HG03196 (cell line): ENCODE measurements around the gene LIMK1.

Experiments used
- ATAC-seq: cut with Tn5 transposase; IDR thresholded peaks from one replicate; pipeline ENCODE4 v1.9.1; 2021; ENCODE audit not compliant: unreplicated experiment

The LIMK1 gene

DNA sequence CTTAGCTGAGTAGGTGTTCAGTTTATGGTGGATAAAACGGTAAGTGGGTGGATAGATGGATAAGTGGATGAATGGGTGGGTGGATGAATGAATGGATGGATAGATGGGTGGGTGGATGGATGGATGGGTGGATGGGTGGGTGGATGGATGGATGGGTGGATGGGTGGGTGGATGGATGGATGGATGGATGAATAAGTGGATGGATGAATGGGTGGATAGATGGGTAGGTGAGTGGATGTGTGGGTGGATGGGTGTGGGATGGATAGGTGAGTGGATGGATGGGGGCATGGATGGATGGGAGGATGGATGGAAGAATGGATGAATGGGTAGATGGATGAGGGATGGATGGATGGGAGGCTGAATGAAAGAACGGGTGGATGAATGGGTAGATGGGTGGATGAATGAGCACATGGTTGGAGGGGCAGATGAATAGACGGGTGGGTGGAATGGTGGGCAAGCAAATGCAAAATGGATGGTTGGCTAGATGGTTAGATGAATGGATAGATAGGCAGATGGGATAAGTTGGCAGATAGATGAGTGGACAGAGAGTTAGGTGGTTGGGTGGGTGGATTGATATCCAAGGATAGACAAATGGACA is 29.9 kb upstream of the LIMK1 start:
- no peak for ATAC-seq

DNA sequence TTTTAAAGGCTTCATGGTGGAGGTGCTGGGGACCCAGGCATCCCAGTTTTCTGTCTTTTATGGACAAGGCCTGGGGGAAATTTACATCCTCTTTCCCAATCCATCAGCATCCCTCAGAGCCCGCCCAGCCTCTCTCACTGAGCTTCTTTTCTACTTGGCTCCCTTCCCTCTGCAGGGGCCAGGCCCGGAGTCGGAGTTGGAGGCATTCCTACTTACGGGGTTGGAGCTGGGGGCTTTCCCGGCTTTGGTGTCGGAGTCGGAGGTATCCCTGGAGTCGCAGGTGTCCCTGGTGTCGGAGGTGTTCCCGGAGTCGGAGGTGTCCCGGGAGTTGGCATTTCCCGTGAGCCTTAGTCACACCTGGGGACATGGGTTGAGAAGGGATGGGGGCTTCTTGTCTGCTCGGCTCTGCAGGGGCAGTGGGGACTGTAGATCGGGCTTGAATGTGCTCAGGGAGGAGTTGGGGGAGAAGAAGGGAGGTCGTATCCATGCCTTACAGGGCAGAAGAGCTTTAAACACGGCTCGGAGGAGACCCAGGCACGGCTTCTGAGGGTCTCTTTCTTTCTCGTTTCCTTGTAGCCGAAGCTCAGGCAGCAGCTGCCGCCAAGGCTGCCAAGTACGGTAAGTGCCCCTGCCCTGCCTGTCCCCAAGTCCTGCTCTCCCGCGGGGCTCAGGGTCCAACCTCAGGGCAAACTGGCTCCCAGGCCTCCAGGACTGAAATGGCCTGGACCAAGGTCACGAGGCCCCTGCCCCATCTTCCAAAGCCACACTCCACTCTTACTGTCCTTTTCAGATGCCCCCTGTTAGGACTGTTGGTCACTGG is 27.3 kb upstream of the LIMK1 start:
- no peak for ATAC-seq

DNA sequence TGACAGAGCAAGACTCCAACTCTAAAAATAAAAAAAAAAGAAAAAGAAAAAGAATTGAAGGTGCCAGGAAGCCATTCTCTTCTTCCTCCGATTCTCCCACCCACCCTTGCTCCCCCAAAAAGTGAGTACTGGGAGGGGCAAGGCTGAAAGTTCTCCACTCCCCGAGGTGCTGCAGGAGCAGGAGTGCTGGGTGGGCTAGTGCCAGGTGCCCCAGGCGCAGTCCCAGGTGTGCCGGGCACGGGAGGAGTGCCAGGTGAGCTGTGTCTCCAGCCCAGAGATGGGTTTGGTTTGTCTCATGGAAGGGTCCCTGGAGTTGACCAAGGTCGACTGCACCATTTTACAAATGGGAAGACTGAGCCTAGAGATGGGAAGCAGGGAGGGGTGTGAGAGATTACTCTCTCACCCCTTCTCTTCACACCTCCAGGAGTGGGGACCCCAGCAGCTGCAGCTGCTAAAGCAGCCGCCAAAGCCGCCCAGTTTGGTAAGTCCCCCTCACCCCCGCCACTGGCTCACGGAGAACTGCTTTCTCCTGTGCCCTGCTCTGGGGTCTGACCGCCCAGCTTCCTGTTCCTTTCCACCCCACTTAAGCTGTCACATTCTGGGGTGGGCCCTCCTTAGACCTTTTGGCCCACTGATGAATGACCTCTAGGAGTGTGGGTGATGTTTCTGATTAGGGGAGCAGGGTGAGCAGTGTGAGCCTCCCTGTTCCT is 26.2 kb upstream of the LIMK1 start:
- no peak for ATAC-seq

DNA sequence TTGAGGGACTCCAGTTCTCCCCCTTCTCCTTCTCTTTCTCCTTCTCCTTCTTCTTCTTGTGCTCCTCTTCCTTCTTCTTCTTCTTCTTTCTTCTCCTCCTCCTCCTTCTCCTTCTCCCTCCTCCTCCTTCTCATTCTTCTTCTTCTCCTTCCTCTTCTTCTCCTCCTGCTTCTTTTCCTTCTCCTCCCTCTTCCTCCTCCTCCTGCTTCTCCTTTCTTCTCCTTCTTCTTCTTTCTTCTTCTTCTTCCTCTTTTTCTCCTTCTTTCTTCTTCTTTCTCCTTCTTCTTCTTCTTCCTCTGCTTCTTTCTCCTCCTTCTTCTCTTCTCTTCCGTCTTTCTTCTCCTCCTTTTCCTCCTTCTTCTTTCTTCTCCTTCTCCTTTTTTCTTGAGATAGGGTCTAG is 25.6 kb upstream of the LIMK1 start:
- no peak for ATAC-seq

DNA sequence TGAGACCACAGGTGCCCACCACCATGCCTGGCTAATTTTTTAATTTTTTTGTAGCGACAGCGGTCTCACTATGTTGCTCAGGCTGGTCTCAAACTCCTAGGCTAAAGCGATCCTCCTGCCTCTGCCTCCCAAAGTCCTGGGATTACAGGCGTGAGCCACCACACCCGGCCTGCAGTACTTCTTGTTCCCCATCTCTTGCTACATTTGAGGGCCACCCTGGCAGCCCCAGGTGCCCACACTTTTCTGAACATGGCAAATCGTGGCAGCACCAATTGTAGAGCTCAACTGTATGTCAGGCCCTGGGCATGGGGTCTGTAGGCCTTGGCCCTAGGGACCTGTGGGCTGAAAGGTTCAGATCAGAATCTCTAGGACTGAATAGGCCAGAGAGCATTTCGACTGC is 25.1 kb upstream of the LIMK1 start:
- no peak for ATAC-seq

DNA sequence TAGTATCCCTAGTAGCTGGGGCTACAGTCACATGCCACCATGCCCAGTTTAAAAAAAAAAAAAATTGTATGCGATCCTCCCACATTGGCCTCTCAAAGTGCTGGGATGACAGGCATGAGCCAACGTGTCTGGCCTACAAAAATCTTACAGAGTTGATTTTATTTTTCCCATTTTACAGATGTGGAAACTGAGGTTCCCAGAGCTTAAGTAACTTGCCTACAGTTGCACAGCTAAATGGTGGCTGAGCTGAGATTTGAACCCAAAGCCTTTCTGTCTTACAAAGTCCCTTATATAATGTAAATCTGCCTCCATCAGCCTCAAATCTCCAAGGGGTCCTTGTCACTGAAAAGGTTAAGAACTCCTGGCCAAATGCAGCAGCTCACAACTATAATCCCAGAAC is 24.6 kb upstream of the LIMK1 start:
- ATAC-seq, result no peak

DNA sequence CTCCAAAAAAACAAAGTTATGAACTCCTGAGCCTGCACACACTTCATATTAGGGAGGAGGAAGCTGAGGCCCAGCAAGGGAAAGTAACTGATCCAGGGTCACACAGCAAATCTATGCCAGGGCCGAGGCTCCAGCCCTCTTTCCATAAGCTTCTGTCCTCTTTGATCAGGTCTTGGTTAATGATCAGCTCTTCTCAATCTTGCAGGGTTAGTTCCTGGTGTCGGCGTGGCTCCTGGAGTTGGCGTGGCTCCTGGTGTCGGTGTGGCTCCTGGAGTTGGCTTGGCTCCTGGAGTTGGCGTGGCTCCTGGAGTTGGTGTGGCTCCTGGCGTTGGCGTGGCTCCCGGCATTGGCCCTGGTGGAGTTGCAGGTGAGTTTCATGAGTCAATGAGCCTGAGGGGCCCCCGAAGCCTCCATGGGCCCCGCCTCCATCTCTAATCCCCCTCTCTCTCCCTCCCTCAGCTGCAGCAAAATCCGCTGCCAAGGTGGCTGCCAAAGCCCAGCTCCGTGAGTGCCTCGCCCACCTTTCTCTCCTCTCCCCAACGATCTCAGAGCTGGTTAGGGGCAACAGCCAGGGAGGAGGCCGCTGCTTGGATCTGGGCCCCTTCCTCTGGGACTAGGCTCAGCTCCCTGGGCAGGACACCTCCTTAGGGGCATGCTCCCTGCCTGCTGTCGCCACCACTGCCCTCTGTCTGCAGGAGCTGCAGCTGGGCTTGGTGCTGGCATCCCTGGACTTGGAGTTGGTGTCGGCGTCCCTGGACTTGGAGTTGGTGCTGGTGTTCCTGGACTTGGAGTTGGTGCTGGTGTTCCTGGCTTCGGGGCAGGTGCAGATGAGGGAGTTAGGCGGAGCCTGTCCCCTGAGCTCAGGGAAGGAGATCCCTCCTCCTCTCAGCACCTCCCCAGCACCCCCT is 23.7 kb upstream of the LIMK1 start:
- no peak for ATAC-seq

DNA sequence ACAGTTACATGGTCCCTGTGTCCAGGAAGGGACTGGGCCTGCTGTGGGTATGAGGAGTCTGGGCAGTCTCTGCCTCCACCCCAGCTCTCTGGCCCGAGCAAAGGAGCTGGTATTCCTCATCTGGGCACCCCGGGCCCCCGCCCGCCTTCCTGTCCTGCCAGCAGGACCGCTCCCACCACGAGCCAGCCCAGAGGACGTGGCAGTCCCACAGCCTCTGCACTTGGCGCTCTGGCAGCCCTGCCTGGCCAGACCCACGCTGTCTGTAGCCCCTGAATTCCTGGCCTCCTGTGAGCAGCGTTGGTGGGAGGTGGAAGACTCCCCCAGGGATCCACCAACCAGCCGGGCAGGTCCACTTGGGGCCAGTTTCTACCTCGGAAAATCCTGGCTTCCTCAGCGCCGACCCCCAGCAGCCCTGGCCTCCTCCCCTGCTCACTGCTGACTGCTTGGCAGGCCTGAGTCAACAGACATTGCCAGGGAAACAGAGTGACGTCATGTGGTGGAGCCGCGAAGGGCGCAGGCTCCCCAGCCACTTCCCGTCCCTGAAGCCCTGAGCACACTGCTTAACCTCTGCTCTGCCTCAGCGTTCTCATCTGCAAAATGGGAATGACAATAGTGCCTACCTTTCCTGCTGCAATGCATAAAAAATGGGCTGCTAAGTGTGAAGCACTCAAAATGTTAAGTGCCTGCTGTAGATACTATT is 21.6 kb upstream of the LIMK1 start:
- ATAC-seq, result no peak

DNA sequence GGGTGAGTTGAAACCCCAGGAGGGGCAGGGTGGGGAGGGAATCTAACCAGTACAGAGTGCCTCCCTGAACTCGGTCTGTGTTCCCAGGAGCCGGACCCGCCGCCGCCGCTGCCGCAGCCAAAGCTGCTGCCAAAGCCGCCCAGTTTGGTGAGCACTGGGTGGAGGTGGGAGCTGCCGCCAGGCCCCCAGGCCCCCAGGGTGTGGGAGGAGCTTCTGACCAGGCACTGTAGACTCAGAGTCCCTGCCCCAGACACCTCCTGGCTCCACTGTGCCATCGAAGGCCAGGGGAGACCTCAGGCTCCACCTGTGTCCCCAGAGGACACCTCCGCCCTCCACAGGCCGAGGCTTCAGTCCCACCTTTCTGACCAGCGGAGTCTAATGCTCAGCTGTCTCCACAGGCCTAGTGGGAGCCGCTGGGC is 20.4 kb upstream of the LIMK1 start:
- ATAC-seq, result no peak

DNA sequence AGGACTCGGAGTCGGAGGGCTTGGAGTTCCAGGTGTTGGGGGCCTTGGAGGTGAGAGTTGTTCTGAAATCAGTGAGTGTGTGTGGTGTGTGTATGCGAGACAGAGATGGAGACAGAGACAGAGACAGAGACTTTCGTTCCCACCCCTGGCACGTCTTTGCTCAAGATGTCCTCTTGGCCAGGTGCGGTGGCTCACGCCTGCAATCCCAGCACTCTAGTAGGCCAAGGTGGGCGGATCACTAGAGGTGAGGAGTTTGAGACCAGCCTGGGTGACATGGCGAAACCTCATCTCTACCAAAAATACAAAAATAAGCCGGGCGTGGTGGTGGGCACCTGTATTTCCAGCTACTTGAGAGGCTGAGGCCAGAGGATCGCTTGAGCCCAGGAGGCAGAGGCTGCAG is 20.0 kb upstream of the LIMK1 start:
- no peak for ATAC-seq

DNA sequence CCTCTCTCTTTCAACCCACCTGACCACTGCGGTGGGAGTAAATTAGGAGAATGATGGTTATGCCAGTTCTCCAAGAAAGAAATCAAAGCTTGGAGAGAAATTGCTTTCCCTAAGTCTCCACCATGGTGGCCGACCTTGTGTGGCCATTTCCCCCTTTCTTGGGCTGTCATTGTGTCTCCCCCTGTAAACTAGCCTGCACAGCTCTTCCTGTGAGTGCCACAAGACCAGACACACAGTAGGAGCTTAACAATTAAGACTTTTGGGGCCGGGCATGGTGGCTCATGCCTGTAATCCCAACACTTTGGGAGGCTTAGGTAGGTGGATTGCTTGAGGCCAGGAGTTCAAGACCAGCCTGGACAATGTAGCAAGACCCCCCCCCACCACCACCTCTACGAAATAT is 18.9 kb upstream of the LIMK1 start:
- no peak for ATAC-seq

DNA sequence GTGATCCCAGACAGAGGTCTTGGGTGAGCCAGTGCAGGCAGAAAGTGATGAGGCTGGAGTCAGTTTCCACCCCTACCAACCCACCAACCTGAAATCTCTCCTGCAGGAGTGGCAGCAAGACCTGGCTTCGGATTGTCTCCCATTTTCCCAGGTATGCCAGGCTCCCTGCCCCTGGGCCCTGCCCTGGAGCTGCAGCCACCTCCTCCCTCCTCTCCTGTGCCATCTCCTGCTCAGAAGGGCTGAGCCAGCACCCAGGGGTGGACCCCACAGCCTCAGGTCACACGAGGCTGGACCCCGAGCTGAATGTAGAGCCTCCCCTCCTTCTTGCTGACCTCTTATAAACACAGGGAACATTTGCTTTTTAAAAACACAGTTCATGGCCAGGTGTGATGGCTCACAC is 17.0 kb upstream of the LIMK1 start:
- no peak for ATAC-seq

DNA sequence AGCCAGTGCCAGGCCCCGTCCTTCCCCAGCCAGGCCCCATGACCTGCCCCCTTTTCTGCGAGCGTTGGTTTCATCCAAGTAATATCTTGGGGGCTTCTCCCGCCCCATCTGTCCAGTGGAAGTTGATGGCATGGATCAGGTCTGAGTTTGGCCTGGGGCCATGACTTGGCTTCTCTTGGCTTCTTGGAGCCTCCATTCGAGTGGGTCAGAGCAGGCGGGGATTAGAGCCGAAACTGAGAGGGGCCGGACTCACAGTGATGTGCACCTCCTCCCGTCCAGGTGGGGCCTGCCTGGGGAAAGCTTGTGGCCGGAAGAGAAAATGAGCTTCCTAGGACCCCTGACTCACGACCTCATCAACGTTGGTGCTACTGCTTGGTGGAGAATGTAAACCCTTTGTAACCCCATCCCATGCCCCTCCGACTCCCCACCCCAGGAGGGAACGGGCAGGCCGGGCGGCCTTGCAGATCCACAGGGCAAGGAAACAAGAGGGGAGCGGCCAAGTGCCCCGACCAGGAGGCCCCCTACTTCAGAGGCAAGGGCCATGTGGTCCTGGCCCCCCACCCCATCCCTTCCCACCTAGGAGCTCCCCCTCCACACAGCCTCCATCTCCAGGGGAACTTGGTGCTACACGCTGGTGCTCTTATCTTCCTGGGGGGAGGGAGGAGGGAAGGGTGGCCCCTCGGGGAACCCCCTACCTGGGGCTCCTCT is 15.1 kb upstream of the LIMK1 start:
- no peak for ATAC-seq

DNA sequence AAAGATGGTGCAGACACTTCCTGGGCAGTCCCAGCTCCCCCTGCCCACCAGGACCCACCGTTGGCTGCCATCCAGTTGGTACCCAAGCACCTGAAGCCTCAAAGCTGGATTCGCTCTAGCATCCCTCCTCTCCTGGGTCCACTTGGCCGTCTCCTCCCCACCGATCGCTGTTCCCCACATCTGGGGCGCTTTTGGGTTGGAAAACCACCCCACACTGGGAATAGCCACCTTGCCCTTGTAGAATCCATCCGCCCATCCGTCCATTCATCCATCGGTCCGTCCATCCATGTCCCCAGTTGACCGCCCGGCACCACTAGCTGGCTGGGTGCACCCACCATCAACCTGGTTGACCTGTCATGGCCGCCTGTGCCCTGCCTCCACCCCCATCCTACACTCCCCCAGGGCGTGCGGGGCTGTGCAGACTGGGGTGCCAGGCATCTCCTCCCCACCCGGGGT is 14.5 kb upstream of the LIMK1 start:
- ATAC-seq, result no peak

DNA sequence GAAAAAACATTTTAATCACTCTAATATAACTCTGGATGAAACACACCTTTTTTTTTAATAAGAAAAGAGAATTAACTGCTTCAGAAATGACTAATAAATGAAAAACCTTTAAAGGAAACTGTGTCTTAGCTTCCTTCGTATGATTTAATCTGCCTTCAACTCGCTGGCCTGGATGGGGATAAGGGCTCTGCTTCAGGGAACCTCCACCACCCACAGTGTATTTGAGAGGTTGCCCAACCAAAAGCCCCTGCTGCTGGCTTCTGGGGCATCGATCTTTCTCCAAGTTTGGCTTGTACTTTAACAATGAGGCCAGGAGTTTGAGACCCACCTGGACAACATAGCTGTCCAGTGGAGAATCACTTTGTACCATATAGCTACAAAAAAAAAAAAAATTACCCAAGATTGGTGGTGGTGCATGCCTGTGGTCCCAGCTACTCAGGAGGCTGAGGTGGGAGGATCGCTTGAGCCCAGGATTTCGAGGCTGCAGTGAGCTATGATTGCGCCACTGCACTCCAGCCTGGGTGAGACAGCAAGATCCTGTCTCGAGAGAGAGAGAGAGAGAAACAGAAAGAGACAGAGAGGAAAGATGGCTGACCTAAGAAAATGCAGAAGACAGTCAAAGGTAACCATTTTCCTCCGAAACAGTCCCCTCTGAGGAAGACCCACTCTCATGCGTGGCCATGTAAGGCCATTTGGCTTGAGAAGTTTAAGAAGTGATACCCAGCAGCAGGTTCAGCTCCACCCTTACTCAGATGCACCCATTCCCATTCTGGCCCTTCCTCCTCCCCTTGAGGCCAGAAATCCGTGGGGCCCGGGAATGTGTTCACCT is 13.6 kb upstream of the LIMK1 start:
- ATAC-seq, result no peak

DNA sequence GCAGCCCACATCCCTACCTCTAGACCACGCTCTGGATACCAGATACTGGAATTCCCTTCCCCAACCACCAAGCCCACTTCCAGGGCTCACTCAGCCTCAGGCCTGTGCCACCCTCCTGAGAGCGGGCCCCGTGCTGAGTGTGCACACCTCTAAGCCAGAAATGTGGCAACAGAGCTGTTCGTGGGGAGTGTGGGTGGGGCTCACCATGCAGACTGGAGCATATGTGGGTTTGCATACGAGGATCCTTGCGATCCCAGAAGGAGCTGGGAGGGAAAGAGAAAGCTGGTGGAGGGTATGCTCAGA is 13.0 kb upstream of the LIMK1 start:
- no peak for ATAC-seq

DNA sequence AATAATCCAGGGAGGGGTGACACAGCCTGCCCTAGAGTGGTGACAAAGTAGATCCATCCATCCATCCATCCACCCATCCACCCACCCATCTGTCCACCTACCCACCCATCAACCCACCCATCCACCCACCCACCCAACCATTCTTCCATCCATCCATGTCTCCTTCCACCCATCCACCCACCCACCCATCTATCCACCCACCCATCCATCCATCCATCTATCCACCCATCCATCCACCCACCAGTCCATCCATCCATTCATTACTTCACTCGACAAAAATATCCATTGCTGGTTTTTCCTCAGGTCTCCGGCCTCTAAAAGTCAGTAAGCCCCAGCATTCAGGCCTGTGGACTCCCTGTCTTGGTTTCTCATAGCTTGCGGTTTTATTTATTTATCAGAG is 12.5 kb upstream of the LIMK1 start:
- no peak for ATAC-seq

DNA sequence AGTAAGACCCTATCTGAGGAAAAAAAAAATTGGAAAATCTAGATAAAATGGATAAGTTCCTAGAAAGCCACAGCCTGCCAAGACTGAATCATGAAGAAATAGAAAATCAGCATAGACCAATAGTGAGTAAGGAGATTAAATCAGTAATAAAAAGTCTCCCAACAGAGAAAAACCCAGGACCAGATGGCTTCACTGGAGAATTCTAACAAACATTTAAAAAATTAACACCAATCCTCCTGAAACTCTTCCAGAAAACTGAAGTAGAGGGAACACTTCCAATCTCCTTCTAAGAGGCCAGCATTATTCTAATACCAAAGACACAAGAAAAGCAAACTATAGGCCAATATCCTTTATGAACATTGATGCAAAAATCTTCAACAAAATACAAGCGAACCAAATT is 8.8 kb upstream of the LIMK1 start:
- ATAC-seq, result no peak

DNA sequence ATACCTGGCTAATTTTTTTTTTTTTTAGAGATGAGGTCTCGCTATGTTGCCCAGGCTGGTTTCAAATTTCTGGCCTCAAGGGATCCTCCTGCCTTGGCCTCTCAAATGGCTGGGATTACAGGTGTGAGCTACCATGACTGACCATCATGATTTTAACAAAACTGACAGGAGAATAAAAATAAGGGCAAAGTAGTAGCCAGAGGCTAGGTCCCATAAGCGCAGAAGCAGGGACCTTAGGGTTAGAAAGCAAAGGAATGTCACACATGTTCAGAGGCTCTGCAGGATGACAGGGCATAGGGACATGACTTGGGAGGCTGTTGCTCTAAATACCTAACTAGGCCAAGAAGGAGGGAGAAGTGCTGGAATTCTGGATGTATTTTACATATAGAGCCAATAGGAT is 5.1 kb upstream of the LIMK1 start:
- ATAC-seq, result no peak
